ENCODE measurements around the gene RABGAP1L.
"Not testable (repeated sequence)": the region's sequence is repeated elsewhere in the genome, so short reads cannot be mapped to it uniquely, and the experiment has no call there.

The RABGAP1L gene

DNA sequence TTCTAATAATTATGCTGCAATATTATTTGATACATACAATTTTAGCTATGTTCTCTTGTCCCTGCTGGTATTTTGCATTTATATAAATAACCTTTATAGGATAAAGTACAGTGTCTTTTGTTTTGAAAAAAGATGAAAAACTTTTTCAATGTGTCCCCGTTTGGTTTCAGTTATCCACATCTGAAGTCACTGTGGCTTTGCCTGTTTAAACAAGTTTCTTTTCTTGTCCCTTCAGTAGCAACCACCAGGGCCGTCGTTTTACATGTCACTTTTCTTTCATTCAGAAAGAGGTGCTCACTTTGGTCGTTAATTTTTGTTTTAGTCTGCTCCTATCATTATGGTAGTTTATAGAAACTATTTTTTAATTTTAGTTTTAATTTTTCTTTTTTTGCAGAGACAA lies 41.4 kb downstream of the RABGAP1L start:
- DNase-seq = no peak

DNA sequence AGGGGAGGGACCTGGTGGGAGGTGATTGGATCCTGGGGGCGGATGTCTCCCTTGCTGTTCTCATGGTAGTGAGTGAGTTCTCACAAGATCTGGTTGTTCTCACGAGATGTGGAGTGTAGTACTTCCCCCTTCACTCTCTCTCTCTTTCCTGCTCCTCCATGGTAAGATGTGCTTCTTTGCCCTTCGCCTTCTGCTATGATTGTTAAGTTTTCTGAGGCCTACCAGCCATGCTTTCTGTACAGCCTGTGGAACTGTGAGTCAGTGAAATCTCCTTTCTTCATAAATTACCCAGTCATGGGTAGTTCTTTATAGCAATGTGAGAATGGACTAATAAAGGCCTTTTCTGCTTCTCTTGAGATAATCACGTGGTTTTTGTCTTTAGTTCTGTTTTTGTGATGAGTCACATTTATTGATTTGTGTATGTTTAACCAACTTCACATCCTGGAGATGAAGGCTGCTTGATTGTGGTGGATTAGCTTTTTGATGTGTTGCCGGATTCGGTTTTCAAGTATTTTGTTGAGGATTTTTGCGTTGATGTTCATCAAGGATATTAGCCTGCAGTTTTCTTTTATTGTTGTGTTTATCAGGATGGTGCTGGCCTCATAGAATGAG lies 45.5 kb downstream of the RABGAP1L start:
- peak; percentile 48 for DNase-seq

DNA sequence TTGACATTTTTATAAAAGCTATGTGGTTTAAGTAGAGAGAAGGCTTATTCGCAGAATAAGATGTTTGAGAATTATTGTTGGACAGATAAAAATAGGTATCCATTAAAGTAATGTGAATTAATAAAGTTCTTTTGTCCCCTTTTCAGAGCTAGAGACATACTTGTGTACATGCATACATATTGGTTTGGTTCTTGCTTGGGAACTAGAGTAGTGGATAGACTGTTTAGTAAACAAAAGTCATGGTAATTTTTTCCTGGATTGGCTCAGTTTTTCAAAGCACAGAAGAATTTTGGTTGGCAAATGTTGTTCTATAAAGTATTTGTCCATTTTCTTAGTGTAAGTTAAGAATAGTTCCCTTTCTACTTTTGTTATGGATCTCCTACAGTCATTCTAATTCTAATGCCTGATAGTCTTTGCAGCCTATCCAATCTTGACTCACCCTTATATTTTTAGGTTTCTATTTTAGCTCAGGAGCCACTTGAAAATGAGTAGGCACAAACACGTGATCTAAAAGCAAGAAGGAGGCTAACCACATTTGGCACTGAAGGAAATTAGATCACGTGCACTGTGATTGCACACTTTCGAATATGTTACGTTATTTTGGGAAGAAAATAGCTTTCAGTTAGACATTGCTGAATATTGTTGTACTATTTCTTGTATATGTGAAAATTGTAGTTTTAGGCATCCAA lies 47.0 kb downstream of the RABGAP1L start:
- DNase-seq = peak; percentile 13

DNA sequence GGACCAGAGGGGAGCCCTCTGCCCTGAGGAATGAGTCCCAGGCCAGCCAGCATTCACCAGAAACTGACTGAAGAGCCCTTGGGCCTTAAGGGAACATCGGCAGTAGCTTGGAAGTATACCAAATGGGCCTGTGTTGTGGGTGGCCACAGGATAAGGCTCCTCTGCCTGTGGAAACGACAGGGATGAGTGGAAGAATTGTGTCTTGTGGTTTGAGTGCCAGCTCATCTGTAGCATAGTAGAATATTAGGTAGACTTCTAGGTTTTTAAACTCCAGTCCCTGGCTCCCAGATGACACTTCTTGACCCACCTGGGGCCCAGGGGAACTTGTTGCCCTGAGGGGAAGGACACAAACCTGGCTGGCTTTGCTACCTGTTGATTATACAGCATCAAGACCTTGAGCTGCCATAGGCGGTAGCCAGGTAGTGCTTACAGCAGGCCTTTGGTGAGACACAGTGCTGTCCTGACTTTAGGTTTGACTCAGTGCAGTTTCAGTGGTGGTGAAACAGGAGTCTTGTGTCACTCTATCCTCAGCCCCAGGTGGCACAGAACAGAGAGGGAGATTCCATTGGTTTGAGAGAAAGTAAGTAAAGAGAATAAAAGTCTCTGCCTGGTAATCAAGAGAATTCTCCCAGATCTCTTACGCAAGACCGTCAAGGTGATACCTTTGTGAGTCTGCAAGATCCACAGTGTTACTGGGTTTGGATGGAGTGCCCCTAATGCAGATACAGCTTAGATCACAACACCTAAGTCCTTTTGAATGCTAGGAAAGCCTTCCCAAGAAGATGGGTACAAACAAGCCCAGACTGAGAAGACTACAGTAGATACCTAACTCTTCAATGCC lies 50.2 kb downstream of the RABGAP1L start:
- DNase-seq = no peak

DNA sequence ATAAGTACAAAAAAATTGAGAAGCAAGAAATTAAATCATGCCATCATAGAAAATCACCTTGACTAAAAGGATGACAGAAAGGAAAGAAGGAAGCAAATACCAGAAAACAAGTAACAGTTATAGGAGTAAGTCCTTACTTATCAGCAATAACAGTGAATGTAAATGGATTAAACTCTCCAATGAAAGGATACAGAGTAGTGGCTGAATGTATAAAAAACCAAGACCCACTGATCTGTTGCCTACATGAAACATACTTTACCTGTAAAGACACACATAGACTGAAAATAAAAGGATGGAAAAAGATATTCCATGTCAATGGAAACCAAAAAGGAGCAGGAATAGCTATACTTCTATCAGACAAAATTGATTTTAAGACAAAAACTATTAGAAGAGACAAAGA lies 52.2 kb downstream of the RABGAP1L start:
- no peak for DNase-seq

DNA sequence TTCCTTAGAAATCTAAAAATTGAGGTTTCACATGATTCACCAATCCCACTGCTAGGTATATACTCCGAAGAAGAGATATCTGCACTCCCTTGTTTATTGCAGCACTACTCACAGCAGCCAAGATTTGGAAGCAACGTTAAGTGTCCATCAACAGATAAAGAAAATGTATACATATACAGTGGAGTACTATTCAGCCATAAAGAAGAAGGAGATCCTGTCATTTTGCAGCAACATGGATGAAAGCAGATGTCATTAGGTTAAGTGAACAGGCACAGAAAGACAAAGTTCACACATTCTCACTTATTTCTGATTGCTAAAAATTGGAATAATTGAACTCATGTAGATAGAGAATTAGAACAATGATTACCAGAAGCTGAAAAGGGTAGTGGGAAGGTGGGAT lies 56.4 kb downstream of the RABGAP1L start:
- DNase-seq = no peak

DNA sequence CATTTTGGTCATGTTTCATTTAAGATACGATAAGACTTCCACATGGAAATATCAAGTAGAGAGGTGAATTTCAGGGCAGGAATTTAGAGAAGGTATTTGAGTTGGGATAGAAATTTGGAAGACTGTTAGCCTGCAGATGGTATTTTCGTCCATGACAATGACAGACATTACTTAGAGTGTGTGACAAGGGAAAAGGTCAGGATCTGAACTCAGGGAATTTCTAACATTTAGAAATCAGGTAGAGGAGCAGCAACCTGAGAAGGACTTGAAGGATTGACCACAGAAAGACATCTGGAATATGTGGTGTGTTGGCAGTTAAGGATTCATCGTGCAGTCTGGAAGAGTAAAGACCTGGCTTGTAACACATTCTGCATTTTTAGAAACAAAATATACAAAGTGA lies 57.9 kb downstream of the RABGAP1L start:
- no peak for DNase-seq

DNA sequence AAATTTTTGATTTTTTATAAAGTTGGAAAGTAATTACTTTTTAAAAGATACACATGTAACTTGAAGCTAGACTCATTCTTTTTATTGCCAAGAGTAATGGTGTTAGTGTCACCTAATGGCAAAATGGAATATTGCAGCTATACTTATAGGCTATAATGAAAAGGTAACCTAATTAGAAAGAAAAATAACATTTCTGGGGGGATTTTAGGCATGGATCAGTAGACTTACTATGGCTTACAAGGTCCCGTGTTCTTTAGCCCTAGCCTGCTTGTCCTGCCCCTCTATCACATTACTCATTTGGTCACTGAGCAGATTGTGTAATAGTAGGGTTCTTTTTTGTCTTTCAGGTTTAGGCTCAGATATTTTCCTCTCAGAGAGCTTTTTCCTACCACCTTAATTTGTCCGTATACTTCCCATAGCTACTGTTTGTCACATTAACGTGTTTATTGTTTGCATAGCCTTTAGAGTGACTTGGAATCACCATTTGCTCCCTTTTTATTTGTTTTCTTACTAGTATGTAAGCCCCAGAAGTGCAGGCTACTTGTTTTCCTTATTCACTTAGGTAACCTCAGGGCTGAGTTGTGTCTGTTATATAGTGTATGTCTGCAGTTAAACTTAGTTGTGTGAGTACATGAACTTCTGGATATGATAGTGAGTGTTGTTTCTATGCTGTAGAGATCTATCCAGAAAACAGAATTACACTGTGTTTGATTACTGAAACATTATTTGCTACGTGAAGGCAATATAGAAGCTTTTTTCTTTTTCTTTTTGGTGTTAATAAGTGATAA lies 58.7 kb downstream of the RABGAP1L start:
- peak; percentile 30 for DNase-seq

DNA sequence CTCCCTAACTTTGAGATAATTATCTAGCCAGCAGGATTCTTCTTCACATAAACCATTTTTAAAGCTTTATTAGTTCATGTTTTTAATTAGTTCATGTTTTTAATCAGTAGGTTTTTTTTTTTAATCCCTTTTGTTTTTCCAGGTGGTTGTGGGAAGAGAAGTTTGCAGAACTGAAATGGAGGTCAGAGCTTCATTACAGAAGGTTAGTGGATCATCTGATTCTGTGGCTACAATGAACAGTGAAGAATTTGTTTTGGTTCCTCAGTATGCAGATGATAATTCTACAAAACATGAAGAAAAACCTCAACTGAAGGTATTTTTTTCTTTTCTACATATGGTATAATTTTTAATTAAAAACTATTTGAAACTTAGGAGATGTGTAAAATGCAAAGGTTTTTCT lies 59.7 kb downstream of the RABGAP1L start:
- DNase-seq = no peak

DNA sequence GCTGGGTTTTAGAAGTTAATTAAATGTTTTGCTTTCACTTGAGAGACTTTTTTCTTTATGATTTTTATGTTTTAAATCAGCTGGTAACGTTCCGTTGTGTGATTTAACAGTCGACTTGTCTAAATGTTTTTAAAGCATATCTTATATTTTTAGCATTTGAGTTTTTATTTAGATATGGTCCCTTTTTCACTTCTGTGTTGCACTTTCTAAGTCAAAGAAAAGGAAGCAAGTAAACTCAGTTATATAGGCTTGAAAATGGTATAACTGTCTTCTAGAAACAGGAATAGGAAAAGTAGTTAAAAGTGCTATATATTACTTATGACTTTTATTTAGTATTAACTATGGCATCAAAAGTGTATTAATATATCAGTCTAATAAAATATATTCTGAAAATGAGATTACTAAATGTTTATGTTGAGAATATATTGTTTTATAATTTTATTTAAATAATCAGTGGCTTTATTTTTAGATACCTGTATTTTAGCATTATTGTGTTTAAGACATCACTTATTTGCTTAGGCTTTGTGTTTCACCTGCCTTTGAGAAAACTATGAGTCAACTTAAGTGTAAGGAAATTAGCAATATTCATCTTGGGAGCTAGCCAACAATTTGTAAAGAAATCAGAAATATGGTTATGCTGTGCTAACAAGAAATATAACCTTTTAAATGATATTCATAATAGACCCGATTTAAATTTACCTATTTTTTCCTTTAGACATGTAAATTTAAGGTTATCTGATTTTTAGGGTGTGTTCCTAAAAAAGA lies 60.5 kb downstream of the RABGAP1L start:
- no peak for DNase-seq

DNA sequence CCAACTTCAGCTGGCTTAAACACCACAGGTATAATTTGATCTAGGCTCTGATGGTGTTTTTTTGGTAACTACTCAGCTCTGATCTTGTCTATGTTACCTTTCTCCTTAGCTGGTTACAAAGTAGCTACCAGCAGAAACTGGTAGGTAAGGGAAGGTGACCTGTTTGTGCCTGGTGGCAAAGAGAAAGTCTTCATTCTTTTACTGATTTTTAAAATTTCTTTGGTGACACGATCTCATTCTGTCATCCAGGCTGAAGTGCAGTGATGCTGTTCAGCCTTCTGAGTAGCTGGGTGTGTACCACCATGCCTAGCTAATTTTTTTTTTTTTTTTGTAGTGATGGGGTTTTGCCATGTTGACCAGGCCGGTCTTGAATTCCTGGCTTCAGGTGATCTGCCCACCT lies 62.4 kb downstream of the RABGAP1L start:
- no peak for DNase-seq

DNA sequence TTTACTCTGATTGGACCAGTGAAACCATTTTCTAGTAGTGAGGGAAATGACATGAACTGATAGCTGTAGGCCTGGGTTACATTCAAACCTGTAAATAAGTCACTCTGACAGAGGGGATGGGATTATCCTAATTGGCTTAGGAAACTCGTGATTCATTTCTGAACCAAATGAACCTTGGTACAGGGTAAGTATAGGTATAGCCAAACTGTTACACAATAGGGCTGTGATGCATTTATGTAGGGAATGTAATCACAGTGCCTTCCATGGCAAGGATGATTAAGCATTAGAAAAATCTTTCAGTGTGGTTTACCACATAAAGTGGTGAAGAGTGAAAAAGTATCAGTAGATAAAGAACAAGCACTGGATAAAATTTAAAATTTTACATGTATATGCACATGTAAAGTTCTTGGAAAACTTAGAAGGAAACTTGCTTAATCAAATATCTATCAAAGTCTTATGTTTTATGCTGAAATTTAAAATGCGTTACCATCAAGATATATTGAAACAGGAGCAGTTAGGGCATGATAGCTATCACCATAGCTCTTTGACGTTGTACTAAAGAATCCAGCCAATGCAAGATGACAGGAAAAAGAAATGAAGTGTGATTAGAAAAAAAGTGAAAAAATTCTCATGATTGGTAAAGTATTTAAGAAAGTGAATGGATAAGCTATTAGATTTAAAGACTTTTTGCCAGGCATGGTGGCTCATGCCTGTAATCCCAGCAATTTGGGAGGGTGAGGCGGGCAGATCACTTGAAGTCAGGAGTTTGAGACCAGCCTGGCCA lies 63.0 kb downstream of the RABGAP1L start:
- no peak for DNase-seq

DNA sequence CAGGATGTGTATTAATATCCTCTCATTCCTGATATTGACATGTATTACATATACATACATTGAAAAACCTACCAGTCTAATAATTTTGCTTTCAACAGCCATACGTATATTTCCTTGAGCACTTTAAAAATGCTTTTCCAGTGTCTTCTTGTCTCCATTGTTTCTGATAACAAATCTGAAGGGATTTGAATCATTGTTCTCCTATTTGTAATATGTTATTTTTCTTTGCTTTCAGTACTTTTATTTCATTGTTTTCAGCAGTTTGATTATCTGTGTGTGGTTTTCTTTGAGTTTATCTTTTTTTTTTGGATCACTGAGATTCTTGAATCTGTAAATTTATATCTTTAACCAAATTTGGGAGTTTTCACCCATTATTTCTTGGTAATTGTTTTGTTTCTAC lies 65.3 kb downstream of the RABGAP1L start:
- no peak for DNase-seq

DNA sequence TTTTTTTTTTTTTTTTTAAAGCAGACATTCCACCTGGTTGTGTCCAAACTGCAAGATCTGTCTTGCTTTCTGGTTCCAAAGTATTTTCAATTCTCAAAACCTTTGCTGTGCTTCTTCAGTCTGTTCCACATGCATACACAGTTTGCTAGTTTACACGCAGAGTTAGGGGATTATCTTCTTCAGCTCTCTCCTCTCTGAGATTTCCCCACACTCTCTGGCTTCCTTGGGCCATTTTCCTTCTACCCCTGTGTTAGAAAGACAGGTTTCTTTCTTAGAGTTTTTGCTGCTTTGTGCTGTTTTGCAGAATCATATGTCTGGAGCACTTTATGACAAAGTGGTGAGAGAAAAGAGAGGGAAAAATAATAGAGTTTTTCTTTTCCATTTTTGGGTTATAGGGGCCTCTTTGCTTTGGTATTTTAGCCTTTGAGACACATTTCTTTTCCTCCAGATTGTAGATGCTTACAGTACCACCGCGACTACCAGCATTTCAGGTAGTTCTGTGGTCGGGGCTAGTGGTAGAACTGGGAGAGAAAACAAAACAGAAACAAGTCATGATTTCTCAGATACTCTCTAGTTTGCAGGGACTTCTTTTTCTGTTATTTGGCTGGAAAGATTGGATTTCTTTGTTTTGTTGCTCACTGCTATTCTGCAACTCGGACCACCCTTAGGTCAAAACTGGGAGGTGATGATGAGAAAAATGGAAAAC lies 66.3 kb downstream of the RABGAP1L start:
- DNase-seq = no peak

DNA sequence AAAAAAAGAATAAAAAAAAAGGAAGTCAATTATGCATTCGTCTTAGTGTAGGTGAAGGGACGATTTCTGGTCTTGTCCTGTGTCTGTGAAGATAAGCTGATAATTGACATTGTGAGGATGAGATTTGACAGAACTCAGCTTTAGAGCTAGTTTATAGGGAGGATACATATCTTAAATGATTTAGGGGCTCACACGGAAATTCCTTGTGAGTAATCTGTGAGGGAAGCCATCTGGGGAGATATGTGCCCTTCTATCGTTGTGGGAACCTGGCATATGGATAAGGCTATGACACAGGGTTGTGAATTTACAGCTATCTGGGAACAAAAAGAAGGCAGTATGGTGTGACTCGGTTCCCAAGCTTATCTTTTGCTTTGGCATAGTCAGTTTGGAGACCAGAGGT lies 71.1 kb downstream of the RABGAP1L start:
- DNase-seq = no peak

DNA sequence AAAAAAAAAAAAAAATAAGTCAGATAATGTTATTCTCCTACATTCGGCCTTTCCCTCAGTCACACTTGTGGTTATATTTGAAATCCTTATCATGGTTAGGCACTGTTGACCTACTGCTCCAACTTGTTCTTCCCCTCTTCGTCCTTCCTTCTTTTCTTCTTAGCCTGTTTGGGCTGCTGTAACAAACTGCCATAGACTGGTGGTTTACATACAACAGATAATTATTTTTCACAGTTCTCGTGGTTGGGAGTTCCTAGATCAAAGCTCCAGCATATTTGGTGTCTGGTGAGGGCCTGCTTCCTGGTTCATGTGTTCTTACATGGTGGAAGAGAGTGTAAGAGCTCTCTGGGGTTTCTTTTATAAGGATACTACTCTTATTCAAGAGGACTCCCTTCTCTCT lies 73.4 kb downstream of the RABGAP1L start:
- DNase-seq = no peak

DNA sequence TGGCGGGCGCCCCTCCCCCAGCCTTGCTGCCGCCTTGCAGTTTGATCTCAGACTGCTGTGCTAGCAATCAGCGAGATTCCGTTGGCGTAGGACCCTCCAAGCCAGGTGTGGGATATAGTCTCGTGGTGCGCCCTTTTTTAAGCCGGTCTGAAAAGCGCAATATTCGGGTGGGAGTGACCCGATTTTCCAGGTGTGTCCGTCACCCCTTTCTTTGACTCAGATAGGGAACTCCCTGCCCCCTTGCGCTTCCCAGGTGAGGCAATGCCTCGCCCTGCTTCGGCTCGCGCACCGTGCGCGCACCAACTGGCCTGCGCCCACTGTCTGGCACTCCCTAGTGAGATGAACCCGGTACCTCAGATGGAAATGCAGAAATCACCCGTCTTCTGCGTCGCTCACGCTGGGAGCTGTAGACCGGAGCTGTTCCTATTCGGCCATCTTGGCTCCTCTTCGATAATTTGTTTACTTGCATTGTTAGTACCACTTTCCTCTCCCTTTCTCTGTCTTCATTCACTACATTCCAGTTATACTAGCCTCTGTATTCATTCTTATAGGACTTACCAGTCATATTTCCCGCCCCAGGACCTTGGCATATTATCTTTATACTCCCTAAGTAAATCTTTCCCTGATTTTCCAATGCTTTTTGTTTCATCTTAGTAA lies 79.7 kb downstream of the RABGAP1L start:
- not testable (repeated sequence) for DNase-seq

DNA sequence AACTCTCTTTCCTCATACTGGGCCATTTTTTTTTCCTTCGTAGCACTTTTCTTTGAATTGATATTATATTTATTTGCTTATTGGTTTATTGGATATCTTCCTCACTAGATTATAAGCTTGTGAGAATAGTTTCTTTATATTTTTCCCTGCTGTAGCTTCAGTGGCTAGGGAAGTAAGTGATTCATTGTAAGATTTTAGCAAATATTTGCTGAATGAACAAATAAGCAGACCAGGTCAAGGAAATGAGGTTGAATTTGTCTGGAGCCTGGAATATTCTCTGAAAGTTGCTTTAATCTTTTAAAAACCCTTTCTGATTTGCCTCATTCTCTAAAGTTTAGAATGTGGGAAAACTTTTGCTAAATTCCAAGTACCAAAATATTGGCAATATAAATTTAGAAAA lies 80.2 kb downstream of the RABGAP1L start:
- no peak for DNase-seq

DNA sequence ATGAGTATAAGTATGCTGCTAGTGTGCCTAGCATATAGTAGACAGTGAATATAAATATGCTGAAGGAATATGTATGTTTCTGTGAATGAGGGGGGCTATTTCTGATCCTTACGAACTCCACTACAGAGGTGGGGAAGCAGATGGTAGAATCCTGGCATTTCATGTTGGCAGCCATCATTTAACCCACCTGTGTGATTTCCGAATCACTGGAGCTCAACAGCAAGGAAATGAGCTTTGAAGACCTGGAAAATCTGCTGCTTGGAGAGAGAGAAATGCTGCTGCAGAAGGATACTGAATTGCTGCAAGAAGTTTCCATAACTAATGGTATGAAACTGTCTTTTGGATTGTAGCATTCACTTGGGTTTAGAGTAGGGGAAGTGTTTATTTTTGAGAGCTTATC lies 83.5 kb downstream of the RABGAP1L start:
- no peak for DNase-seq

DNA sequence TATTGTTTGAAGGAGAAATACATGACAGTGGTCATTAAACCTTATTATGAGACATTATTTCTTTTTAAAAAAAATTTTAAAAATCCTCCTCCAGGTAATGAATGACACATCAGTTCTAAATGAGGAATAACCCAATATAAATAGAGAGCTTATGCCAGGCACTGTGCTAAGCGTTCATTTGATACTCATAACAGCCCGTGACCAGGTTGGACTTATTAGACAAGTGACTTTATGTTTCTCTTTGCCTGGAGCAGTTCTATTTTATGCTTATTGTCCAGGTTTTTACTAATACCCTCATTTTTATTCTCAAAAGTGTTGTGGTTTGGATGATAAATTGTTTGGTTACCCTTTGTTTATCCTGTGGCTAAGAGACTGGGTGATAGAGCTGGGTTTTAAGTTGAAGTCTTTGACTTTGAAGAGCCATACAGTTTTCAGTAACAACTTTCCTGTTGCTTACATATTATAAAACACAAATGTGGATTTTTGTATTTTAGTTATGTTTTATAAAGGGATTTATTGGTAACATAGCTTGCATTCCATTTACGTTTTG lies 84.2 kb downstream of the RABGAP1L start:
- DNase-seq = no peak
